Right lobe of liver (tissue), 6 donors: ENCODE measurements around the gene ZNF837. TPM values are rescaled to one million over a fixed set of nuclear protein-coding genes. Genes with fewer than 3 reads are reported as not detected.

Experiments used
- ATAC-seq, 4 donors: fragments of 200-7000 bp; cut with Tn5 transposase; one replicate each; pipeline ENCODE4 v1.9.1; 2020; ENCODE audit warnings: mild to moderate bottlenecking in 4 of 4, moderate library complexity in 4 of 4
- DNase-seq, 3 donors: peaks; one replicate each; pipeline ENCODE4 v3.0.0-alpha.2; 2020
- H3K27ac ChIP-seq, 3 donors: fragments of 200-600 bp; one replicate each; pipeline ENCODE4 v1.8.0; 2022
- H3K27me3 ChIP-seq, 2 donors: fragments of 200-600 bp; one replicate each; pipeline ENCODE4 v1.8.0; 2022
- H3K36me3 ChIP-seq, 4 donors: fragments of 200-600 bp; sonication (generic) in 1 of 4; one replicate each; pipeline versions ENCODE4 v1.5.1 to v1.8.0; 2017 to 2022; ENCODE audit warnings: control low read depth in 1 of 4
- H3K4me1 ChIP-seq, 4 donors: fragments of 200-600 bp; sonication (generic) in 1 of 4; one replicate each; pipeline versions ENCODE4 v1.5.1 to v1.8.0; 2017 to 2022; ENCODE audit warnings: control low read depth in 1 of 4
- H3K4me3 ChIP-seq, 3 donors: fragments of 200-600 bp; one replicate each; pipeline ENCODE4 v1.8.0; 2022
- H3K9me3 ChIP-seq, 4 donors: fragments of 200-600 bp; sonication (generic) in 1 of 4; one replicate each; pipeline versions ENCODE4 v1.5.1 to v1.8.0; 2017 to 2022; ENCODE audit warnings: control low read depth in 1 of 4
- POLR2A ChIP-seq: fragments of 450-650 bp; IDR thresholded peaks from one replicate; pipeline ENCODE4 v1.6.1; 2017; ENCODE audit warnings: antibody characterized with exemption, mild to moderate bottlenecking
- WGBS: methylation state at CpG from one replicate; pipeline ENCODE4 v1.1.6; 2018; ENCODE audit warnings: low coverage, low lambda C conversion rate; ENCODE audit not compliant: insufficient coverage; ENCODE audit errors: missing lambda C conversion rate; 5-methylcytosine and 5-hydroxymethylcytosine counted together
- intact Hi-C, 2 donors: fragments of 100-400 bp; cut with DNase I; formaldehyde crosslinking; loops; one replicate each; pipeline versions ENCODE4 v1.11.2 to v1.14.1; 2022
- total RNA-seq, 6 experiments: library from RNA; depleted of rRNA in 2 of 6; stranded (reverse); fragments of >200 nt in 2 of 6; fragmentation: NEBNext Ultra II Directional in 3 of 6; extraction: Animal tissue kit (Norgen Biotek cat#: 25700) in 3 of 6; gene quantifications; one replicate each; pipeline versions ENCODE4 v1.1.0 to v1.2.4, GENCODE V29; 2016 to 2023
- TF ChIP-seq, protein P1 (sequence below), 4 donors: fragments of 200-600 bp in 3 of 4; fragments of 450-650 bp in 1 of 4; IDR thresholded peaks; one replicate each; pipeline versions ENCODE4 v1.5.1 to v1.8.0; 2016 to 2022; ENCODE audit warnings: antibody characterized with exemption in 4 of 4, mild to moderate bottlenecking in 2 of 4
- donor health status: DM: no; HTN: yes; CAD: no.
- donor health status: DM: no; HTN: no; CAD: no.
- donor health status: DM: no; HTN: no; CAD: no.
- donor health status: DM: no; HTN: yes; CAD: no.
- donor health status: DM: no; HTN: yes; CAD: no.

ZNF837 gene
- total RNA-seq, 6 experiments from 2014 or later: 1.7 to 3.9 (median 2.4) TPM

DNA sequence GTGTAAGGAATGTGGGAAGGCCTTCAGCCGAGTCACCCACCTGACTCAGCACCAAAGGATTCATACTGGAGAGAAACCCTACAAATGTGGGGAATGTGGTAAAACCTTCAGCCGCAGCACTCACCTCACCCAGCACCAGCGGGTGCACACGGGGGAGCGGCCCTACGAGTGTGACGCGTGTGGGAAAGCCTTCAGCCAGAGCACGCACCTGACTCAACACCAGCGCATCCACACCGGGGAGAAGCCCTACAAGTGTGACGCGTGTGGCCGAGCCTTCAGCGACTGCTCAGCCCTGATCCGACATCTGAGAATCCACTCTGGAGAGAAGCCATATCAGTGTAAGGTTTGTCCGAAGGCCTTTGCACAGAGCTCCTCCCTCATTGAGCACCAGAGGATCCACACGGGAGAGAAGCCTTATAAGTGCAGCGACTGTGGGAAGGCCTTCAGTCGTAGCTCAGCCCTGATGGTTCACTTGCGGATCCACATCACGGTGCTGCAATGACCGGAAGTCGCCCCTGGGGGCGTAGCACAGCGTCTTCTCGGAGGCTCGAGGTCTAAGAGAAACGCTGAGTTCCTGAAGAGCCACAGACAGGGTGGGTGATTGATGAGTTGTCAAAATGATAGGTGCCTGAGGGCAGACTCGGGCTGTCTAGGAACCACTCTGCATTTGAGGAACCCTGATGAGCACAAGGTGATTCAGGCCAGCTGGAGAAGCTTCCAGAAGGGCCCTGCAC lies 41.8 kb downstream of the ZNF837 start:
- Histone ChIP-seq H3K4me1 (peaks cover 0 to 18% (median 9%) of the 10 kb centered on the region in 4 donors), H3K9me3 (no peaks in the 10 kb centered on the region), H3K27me3 (no peaks in the 10 kb centered on the region), H3K4me3 (no peak overlapping the region), H3K27ac (no peak overlapping the region), H3K36me3 (peaks cover 0 to 7% (median 0%) of the 10 kb centered on the region in 4 donors)
- TF ChIP-seq POLR2A: no peak
- TF ChIP-seq, protein P1, sequence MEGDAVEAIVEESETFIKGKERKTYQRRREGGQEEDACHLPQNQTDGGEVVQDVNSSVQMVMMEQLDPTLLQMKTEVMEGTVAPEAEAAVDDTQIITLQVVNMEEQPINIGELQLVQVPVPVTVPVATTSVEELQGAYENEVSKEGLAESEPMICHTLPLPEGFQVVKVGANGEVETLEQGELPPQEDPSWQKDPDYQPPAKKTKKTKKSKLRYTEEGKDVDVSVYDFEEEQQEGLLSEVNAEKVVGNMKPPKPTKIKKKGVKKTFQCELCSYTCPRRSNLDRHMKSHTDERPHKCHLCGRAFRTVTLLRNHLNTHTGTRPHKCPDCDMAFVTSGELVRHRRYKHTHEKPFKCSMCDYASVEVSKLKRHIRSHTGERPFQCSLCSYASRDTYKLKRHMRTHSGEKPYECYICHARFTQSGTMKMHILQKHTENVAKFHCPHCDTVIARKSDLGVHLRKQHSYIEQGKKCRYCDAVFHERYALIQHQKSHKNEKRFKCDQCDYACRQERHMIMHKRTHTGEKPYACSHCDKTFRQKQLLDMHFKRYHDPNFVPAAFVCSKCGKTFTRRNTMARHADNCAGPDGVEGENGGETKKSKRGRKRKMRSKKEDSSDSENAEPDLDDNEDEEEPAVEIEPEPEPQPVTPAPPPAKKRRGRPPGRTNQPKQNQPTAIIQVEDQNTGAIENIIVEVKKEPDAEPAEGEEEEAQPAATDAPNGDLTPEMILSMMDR (IDR thresholded peaks at IDR 0.05): no peak
- ATAC-seq (no peak), DNase-seq (peak in 1 of 3 donors; percentile 45)
- intact Hi-C loops: no loop called here
- WGBS: 82% methylated on average over 12 of the region's 30 CpGs

DNA sequence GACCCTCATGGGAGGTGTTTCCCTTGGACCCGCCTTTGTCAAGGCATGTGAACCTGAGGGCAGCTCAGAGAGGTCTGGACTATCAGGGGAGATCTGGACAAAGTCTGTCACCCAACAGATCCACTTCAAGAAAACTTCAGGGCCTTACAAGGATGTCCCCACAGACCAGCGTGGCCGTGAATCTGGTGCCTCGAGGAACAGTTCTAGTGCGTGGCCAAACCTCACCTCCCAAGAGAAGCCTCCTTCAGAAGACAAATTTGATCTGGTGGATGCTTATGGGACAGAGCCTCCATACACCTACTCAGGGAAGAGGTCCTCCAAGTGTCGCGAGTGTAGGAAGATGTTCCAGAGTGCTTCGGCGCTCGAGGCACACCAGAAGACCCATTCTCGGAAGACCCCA lies 42.5 kb downstream of the ZNF837 start:
- Histone ChIP-seq H3K36me3 (peaks cover 0 to 7% (median 0%) of the 10 kb centered on the region in 4 donors), H3K4me3 (no peak overlapping the region), H3K9me3 (no peaks in the 10 kb centered on the region), H3K27ac (no peak overlapping the region), H3K27me3 (no peaks in the 10 kb centered on the region), H3K4me1 (peaks cover 0 to 18% (median 9%) of the 10 kb centered on the region in 4 donors)
- DNase-seq: no peak
- intact Hi-C loops: no loop called here
- whole genome bisulfite sequencing: no CpG with 5 or more reads among the region's 11 CpGs
- ATAC-seq: no peak
- TF ChIP-seq POLR2A: no peak

DNA sequence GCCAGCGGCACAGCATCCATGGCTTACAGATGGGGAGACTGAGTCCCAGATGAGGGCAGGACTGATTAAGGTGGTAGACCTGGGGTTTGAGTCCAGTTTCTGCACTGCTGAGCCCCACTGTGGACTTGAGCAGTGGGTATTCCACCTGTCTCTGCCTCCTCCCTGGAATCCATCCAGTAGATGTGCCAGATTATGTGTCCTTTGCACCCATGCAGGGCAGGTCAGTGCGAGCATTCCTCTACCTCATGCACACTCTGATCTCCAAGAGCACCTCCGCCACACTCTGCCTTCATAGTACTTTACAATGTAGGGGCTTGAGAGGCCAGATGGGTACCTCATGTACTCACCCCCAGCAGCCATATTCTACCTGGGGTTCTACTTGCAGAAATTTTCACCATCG lies 44.0 kb downstream of the ZNF837 start:
- Histone ChIP-seq H3K9me3 (no peaks in the 10 kb centered on the region), H3K4me1 (peaks cover 0 to 18% (median 9%) of the 10 kb centered on the region in 4 donors), H3K27ac (peak overlapping the region; percentile 31 to 86 (median 85)), H3K4me3 (no peak overlapping the region), H3K36me3 (peaks cover 0 to 7% (median 0%) of the 10 kb centered on the region in 4 donors), H3K27me3 (no peaks in the 10 kb centered on the region)
- intact Hi-C loops: no loop called here
- ATAC-seq (peak; percentile 80 to 89 (median 86)), DNase-seq (peak in 1 of 3 donors; percentile 86)
- 28% methylated on average over 2 of the region's 4 CpGs for WGBS
- TF ChIP-seq POLR2A: no peak
- TF ChIP-seq, protein P1 (IDR thresholded peaks at IDR 0.05): no peak

DNA sequence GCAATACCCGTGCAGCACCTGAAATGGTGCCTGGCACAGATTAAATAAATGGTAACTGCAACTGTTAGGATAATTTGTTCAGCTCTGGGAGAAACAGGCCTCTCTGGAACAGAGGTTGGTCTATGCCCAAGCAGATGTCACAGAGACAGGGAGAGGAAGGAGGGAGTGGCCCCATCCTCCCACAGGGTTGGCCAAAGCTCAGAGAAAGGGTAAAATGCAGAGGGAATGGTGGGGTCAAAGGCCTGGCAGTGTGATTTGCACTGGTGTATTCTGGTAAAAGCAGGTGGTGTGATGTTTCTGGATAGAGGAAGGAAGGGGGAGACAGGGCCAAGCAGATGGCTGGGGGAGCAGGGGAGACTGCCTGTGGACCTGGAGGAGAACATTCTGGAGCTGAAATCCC lies 44.6 kb downstream of the ZNF837 start:
- H3K36me3 ChIP-seq: peaks cover 0 to 7% (median 0%) of the 10 kb centered on the region in 4 donors
- WGBS: 25% methylated on average over 1 of the region's 1 CpG
- TF ChIP-seq, protein P1 (IDR thresholded peaks at IDR 0.05): no peak
- no peak for TF ChIP-seq POLR2A
- intact Hi-C loops: no loop called here
- H3K4me3 ChIP-seq: no peak overlapping the region
- no peaks in the 10 kb centered on the region for H3K9me3 ChIP-seq
- DNase-seq (peak in 2 of 3 donors; percentile 46 to 82), ATAC-seq (peak; percentile 81 to 90 (median 86))
- no peaks in the 10 kb centered on the region for H3K27me3 ChIP-seq
- H3K4me1 ChIP-seq: peaks cover 0 to 18% (median 9%) of the 10 kb centered on the region in 4 donors
- peak overlapping the region; percentile 31 to 86 (median 85) for H3K27ac ChIP-seq

DNA sequence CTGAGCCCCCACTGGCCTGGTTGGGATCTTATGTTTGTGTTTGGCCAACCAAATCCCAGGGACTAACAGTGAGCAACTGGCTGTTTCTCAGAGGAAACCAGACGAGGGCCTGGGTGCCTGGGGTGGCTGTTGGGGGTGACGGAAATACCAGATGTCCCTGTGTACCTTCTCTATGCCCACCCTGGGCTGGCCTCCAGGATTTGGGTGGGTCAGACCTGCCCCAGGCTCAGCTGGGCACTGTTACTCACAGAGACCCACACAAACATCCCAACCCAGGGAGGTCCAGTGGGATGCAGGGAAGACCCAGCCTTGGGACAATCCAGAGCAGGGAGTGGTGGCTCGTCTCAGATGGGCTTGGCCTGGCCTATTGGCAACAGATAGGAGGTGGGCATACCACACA lies 45.2 kb downstream of the ZNF837 start:
- 60% methylated on average over 1 of the region's 3 CpGs for WGBS
- DNase-seq (no peak), ATAC-seq (no peak)
- Histone ChIP-seq H3K27me3 (no peaks in the 10 kb centered on the region), H3K36me3 (peaks cover 0 to 7% (median 0%) of the 10 kb centered on the region in 4 donors), H3K4me3 (no peak overlapping the region), H3K27ac (peak overlapping the region in 2 of 3 donors; percentile 72 to 86), H3K4me1 (peaks cover 0 to 24% (median 9%) of the 10 kb centered on the region in 4 donors), H3K9me3 (no peaks in the 10 kb centered on the region)
- intact Hi-C loops: no loop called here
- TF ChIP-seq, protein P1 (IDR thresholded peaks at IDR 0.05): no peak
- TF ChIP-seq POLR2A: no peak
